Naive B cell (primary cell): ENCODE measurements around the gene LYRM1. TPM values are rescaled to one million over a fixed set of nuclear protein-coding genes. Genes with fewer than 3 reads are reported as not detected.
"Not testable (repeated sequence)": the region's sequence is repeated elsewhere in the genome, so short reads cannot be mapped to it uniquely, and the experiment has no call there.

Source experiments
- ATAC-seq, 2 donors: fragments of 150-1000 bp; cut with Tn5 transposase; 2 replicates each; pipeline ENCODE4 v1.10.0; 2021; ENCODE audit warnings: low read depth in 2 of 2, mild to moderate bottlenecking in 2 of 2, moderate library complexity in 2 of 2
- DNase-seq: peaks from one replicate; pipeline ENCODE4 v3.0.0; 2022
- H3K27ac Mint-ChIP-seq, 6 donors: one replicate each; pipeline ENCODE4 v1.8.0; 2020 to 2022; ENCODE audit warnings: mild to moderate bottlenecking in 6 of 6, mixed read lengths in 6 of 6, moderate library complexity in 5 of 6, inconsistent platforms in 2 of 6
- H3K27me3 Mint-ChIP-seq, 3 donors: one replicate each; pipeline ENCODE4 v1.8.0; 2021 to 2022; ENCODE audit warnings: mixed read lengths in 3 of 3, mild to moderate bottlenecking in 1 of 3
- H3K36me3 Mint-ChIP-seq, 2 donors: one replicate each; pipeline ENCODE4 v1.8.0; 2020 to 2022; ENCODE audit warnings: mixed read lengths in 2 of 2, inconsistent platforms in 1 of 2, mild to moderate bottlenecking in 1 of 2
- H3K4me1 Mint-ChIP-seq, 3 donors: one replicate each; pipeline ENCODE4 v1.8.0; 2020 to 2022; ENCODE audit warnings: mixed read lengths in 3 of 3, inconsistent platforms in 1 of 3, mild to moderate bottlenecking in 1 of 3, moderate library complexity in 1 of 3
- H3K4me3 Mint-ChIP-seq, 8 donors: one replicate each; pipeline ENCODE4 v1.8.0; 2020 to 2022; ENCODE audit warnings: mild to moderate bottlenecking in 8 of 8, mixed read lengths in 8 of 8, moderate library complexity in 8 of 8, inconsistent platforms in 2 of 8
- H3K9me3 Mint-ChIP-seq, 7 donors: one replicate each; pipeline ENCODE4 v1.8.0; 2020 to 2022; ENCODE audit warnings: mixed read lengths in 7 of 7, mild to moderate bottlenecking in 5 of 7, inconsistent platforms in 2 of 7, moderate library complexity in 1 of 7
- polyA plus RNA-seq, 6 donors: library from polyadenylated mRNA; unstranded; fragments of 300-500 nt; fragmentation: Illumina TruSeq; gene quantifications; one replicate each; pipeline ENCODE4 v1.2.3, GENCODE V29; 2021; ENCODE audit warnings: low read depth in 6 of 6

The LYRM1 gene
- polyA plus RNA-seq, 6 donors from 2014 or later = 44.8 to 82.9 (median 52.9) TPM

DNA sequence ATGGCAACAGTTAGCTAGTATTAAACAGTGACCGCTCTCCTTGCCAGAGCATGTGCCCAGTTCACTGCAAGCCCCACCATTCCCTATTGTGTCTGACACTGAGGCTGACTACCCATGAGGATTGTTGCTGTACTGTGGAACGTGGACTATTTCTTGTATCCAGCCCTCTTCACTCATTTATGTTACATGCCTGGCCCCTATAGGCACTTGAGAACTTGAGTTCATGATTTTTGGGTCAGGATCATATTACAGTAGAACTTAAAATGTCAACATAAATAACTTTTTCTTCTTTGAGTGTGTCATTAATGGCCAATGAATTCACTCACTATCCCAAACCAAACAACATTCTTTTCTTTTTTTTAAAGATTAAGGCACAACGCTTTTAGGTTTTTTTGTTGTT lies 55.7 kb downstream of the LYRM1 start:
- Mint-ChIP-seq H3K9me3 (no peaks in the 10 kb centered on the region), H3K27me3 (peaks cover 0 to 4% (median 2%) of the 10 kb centered on the region in 3 donors), H3K4me1 (peaks cover 0 to 3% (median 0%) of the 10 kb centered on the region in 3 donors), H3K4me3 (no peak overlapping the region), H3K36me3 (no peaks in the 10 kb centered on the region), H3K27ac (no peak overlapping the region)
- ATAC-seq (no peak), DNase-seq (no peak)

- H3K4me3 Mint-ChIP-seq = no peak overlapping the region
- H3K4me1 Mint-ChIP-seq = peaks cover 0 to 3% (median 0%) of the 10 kb centered on the region in 3 donors
- H3K9me3 Mint-ChIP-seq = no peaks in the 10 kb centered on the region
- H3K36me3 Mint-ChIP-seq = no peaks in the 10 kb centered on the region
- ATAC-seq (no peak), DNase-seq (no peak)
- H3K27ac Mint-ChIP-seq = no peak overlapping the region
- peaks cover 0 to 4% (median 0%) of the 10 kb centered on the region in 3 donors for H3K27me3 Mint-ChIP-seq
Observed at GRCh38 chr16:20957153-20957552, 56.6 kb downstream of the LYRM1 start.

- Mint-ChIP-seq H3K4me3 (no peak overlapping the region), H3K9me3 (peaks cover 0 to 3% (median 0%) of the 10 kb centered on the region in 7 donors), H3K4me1 (no peaks in the 10 kb centered on the region), H3K36me3 (no peaks in the 10 kb centered on the region), H3K27ac (peak overlapping the region in 1 of 6 donors; percentile 18), H3K27me3 (peaks cover 0 to 6% (median 4%) of the 10 kb centered on the region in 3 donors)
- ATAC-seq (no peak), DNase-seq (no peak)
Observed at GRCh38 chr16:20960899-20961298, 60.3 kb downstream of the LYRM1 start.

DNA sequence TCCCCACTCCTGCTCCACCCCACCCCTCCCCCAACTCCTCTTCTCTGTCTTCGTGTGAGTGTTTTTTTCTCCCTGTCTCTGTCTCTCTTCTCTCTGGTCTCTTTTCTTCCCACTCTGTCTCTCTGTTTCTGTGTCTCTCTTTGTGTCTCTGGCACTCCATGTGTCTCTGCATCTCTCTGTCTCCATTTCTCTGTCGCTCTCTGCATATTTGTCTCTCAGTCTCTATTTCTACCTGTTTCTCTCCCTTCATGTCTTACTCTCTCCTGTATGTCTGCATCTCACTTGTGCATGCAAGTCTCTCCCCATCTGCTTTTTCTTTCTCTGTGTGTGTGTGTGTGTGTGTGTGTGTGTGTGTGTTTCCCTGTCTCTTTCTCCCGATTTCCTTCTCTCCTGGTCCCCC lies 68.2 kb downstream of the LYRM1 start:
- H3K9me3 Mint-ChIP-seq = peaks cover 0 to under 1% (median 0%) of the 10 kb centered on the region in 7 donors
- no peaks in the 10 kb centered on the region for H3K4me1 Mint-ChIP-seq
- peaks cover 4 to 13% (median 8%) of the 10 kb centered on the region in 3 donors for H3K27me3 Mint-ChIP-seq
- no peak overlapping the region for H3K4me3 Mint-ChIP-seq
- ATAC-seq (no peak), DNase-seq (no peak)
- no peaks in the 10 kb centered on the region for H3K36me3 Mint-ChIP-seq
- H3K27ac Mint-ChIP-seq = peak overlapping the region in 1 of 6 donors; percentile 43

- H3K9me3 Mint-ChIP-seq = no peaks in the 10 kb centered on the region
- peak overlapping the region in 1 of 8 donors; percentile 57 for H3K4me3 Mint-ChIP-seq
- ATAC-seq = no peak
- peaks cover 4 to 13% (median 10%) of the 10 kb centered on the region in 3 donors for H3K27me3 Mint-ChIP-seq
- no peaks in the 10 kb centered on the region for H3K4me1 Mint-ChIP-seq
- no peaks in the 10 kb centered on the region for H3K36me3 Mint-ChIP-seq
- H3K27ac Mint-ChIP-seq = peak overlapping the region in 1 of 6 donors; percentile 48
- DNase-seq = no peak
Observed at GRCh38 chr16:20969386-20969785, 68.8 kb downstream of the LYRM1 start.

GRCh38 chr16:20971401-20971800 lies 70.8 kb downstream of the LYRM1 start:
- ATAC-seq (no peak), DNase-seq (no peak)
- Mint-ChIP-seq H3K9me3 (no peaks in the 10 kb centered on the region), H3K36me3 (no peaks in the 10 kb centered on the region), H3K4me1 (no peaks in the 10 kb centered on the region), H3K4me3 (no peak overlapping the region), H3K27me3 (peaks cover 9 to 13% (median 10%) of the 10 kb centered on the region in 3 donors), H3K27ac (no peak overlapping the region)

DNA sequence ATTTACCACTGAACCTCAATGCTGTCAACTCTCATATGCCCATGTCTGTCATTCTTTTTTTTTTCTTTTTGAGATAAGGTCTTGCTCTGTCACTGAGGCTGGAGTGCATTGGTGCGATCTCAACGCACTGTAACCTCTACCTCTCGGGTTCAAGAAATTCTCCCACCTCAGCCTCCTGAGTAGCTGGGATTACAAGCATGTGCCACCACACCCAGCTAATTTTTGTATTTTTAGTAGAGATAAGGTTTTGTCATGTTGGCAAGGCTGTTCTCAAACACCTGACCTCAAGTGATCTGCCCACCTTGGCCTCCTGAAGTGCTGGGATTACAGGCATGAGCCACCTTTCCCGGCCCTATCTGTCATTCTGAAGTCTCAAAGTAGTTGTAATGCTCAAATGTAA lies 72.6 kb downstream of the LYRM1 start:
- not testable (repeated sequence) for DNase-seq, H3K4me1 Mint-ChIP-seq, H3K36me3 Mint-ChIP-seq, H3K9me3 Mint-ChIP-seq, H3K4me3 Mint-ChIP-seq, ATAC-seq, H3K27ac Mint-ChIP-seq
- H3K27me3 Mint-ChIP-seq = peaks cover 10 to 14% (median 13%) of the 10 kb centered on the region in 3 donors

Other genes with a start within 250 kb of the LYRM1 start
- 1 to 10 TPM in 2 of 6 donors, under 1 TPM in 3, not detected in 1; 0.25 to 1.1 (median 0.85) TPM for gene ACSM1, start 203.1 kb upstream of the LYRM1 start, polyA plus RNA-seq
- 10 to 100 TPM; 35.1 to 75.3 (median 62.8) TPM for gene THUMPD1, start 159.0 kb upstream of the LYRM1 start, polyA plus RNA-seq
- gene ACSM3, start 136.8 kb upstream of the LYRM1 start, polyA plus RNA-seq = 10 to 100 TPM in 1 of 6 donors, 1 to 10 TPM in 5; 2.8 to 13.3 (median 6.4) TPM
- gene ERI2, start 94.3 kb upstream of the LYRM1 start, polyA plus RNA-seq = 1 to 10 TPM; 1.3 to 4.1 (median 2.0) TPM
- not detected for gene REXO5, start 94.2 kb upstream of the LYRM1 start, polyA plus RNA-seq
- 1 to 10 TPM in 1 of 6 donors, under 1 TPM in 4, not detected in 1; 0.38 to 1.1 (median 0.52) TPM for gene DCUN1D3, start 413 bp upstream of the LYRM1 start, polyA plus RNA-seq